GM19463 (cell line): ENCODE data around the gene MACC1.
A peak's percentile ranks its signal among the peaks of the same experiment; 100 is the strongest.

Experiments used
- ATAC-seq: cut with Tn5 transposase; IDR thresholded peaks from one replicate; pipeline ENCODE4 v1.9.1; 2021; ENCODE audit warnings: mild to moderate bottlenecking, moderate library complexity; ENCODE audit not compliant: unreplicated experiment

Gene MACC1, protein sequence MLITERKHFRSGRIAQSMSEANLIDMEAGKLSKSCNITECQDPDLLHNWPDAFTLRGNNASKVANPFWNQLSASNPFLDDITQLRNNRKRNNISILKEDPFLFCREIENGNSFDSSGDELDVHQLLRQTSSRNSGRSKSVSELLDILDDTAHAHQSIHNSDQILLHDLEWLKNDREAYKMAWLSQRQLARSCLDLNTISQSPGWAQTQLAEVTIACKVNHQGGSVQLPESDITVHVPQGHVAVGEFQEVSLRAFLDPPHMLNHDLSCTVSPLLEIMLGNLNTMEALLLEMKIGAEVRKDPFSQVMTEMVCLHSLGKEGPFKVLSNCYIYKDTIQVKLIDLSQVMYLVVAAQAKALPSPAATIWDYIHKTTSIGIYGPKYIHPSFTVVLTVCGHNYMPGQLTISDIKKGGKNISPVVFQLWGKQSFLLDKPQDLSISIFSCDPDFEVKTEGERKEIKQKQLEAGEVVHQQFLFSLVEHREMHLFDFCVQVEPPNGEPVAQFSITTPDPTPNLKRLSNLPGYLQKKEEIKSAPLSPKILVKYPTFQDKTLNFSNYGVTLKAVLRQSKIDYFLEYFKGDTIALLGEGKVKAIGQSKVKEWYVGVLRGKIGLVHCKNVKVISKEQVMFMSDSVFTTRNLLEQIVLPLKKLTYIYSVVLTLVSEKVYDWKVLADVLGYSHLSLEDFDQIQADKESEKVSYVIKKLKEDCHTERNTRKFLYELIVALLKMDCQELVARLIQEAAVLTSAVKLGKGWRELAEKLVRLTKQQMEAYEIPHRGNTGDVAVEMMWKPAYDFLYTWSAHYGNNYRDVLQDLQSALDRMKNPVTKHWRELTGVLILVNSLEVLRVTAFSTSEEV

DNA sequence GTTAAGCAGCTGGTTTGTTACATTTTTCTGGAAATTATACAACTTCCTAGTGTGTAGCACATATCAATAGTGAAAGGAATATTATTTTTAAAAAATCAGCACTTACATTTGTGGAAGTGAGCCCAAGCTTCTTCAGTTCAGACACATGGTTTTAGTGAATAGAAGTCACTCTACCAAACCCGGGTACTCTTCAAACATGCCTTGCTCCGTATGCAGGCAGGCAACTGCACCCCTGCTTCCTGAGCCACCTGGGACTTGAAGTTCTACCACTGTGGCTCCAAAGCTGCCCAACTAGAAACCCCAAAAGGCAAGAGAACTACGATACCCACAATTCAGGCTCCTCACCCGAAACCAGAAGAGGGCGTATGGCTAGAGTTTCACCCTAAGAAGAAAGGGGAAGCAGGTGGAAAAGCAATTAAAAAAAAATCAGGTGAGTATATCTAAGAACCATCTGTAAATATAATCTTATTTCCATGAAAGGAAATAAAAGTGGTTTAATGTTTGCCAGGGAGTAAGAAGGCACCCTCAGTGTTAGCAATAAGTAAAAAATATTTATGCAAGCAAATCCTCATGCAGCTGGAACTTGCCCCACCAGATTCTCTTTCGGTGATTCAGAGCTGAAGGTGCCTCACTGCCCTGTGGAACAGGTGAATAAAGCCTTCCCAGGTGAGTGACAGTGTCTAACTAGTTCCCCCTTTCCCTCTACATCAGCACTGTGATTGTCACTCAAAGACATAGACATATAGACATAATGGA is at the start of gene MACC1:
Gene MACC1, minus strand, starts transcription at position 192 of the 756 bp plus-strand sequence. CDS start 55,522 bp downstream, outside the sequence.
- peak; percentile 37 for ATAC-seq

- no peak for ATAC-seq
These were observed 47.4 kb upstream of the MACC1 start for GRCh38 chr7:20264623-20265022.

DNA sequence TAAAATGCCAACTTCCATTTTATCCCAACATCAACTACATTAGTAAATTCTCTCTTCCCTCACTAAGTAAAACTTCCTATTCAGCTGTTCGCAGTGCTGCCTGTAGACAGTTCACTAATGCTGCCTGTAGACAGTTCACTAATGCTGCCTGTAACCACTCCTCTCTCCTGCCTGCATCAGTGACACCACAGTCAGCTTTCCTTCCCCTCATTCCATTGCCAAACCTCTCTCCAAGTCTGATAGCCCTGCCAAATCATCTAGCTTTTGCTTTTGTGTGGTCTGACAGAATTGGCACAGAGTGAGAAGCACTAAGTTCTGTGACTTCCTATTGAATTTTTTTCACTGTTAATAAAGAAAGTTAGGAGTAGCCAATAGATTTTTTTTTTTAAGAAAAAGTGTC is 43.0 kb upstream of the MACC1 start:
- ATAC-seq, result no peak

DNA sequence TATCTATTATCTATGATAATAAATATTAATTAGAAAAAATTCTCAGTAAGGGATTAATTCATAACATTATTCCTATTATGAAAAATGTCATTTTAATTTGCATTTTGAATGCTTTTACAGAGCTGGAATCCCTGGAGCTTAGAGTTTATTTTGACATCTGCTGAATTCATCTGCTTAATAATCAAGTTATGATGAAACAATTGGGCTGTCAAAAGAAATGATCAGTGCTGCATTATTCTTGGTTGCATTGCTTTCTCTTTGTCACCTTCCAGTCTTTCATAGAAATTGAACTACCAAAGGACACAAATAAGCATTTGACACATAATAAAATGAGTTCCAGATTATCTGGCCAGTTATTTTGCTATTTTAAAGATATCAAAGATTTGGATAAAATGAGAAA is 40.0 kb upstream of the MACC1 start:
- no peak for ATAC-seq

DNA sequence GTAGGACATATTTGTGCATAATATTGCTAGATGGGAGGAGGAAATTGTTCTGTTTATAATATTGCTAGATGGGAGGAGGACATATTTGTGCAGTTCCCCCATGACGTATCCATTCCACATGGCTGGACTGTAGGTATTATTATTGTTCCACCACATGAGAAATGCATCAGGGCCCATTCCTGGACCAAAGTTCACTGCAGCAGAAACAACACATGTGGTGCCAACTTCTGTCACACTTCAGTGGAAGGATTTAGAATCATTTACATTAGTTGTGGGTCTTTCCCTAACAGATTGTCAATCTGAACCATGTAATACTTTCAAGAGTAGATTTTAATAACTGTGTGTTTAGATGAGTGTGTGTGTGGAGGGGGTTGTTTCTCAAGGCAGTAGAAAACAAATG is 32.7 kb upstream of the MACC1 start:
- ATAC-seq, result peak; percentile 73

DNA sequence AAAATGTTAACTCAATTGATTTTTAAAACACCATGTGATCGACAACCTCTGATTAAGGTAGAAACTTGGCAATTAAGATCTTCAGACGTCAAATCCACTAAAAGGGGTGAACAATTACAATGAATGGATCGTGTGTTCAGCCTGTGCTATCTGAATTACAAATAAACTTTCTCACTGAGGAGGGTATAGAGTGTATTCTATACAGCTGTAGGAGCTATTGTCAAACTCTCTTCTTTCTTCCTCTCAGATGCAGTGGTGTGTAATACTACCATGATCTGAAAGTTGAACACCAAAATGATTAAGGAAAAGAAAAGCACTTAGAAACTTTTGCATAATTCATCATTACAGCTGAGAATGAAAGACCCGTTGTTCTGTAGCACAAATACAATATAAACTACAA is 32.2 kb upstream of the MACC1 start:
- no peak for ATAC-seq

DNA sequence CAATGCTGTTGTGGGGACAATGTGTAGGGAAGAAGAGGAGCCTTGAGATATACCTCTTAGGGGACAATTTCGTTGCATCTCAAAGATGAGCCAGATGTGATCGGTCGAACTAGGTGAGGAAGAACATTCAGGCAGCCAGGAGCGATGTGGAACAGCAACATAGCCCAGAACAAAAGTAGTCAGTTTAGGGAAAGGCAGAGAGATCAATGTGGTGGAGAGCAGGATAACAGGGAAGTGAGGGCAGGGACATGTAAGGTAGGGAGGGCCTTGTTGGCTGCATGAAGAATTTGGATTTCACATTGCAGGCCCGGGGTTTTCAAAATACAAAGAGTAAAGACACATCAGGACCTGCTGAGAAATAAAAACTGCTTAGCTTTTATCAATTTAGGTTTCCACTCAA is 29.1 kb upstream of the MACC1 start:
- ATAC-seq, result no peak

GRCh38 chr7:20244334-20245120 is 27.3 kb upstream of the MACC1 start:
- no peak for ATAC-seq

DNA sequence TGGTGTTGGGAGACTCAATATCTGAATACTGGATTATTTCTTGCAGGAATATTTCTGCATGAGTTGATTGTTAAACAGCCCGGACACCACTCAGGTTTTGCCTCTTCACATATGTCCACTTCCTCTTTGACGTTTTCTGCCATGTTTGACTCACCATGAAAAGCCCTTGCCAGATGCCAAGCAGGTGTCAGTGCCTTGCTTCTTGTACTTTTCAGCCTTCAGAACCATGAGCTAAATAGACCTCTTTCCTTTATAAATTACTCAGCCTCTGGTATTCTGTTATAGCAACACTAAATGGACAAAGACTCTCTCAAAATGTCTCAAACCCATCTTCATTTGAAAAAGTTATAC is 24.7 kb upstream of the MACC1 start:
- ATAC-seq, result peak; percentile 36

- no peak for ATAC-seq
These were observed 24.2 kb upstream of the MACC1 start for GRCh38 chr7:20241194-20241910.

GRCh38 chr7:20240080-20240926 is 23.1 kb upstream of the MACC1 start:
- peak; percentile 55 for ATAC-seq

DNA sequence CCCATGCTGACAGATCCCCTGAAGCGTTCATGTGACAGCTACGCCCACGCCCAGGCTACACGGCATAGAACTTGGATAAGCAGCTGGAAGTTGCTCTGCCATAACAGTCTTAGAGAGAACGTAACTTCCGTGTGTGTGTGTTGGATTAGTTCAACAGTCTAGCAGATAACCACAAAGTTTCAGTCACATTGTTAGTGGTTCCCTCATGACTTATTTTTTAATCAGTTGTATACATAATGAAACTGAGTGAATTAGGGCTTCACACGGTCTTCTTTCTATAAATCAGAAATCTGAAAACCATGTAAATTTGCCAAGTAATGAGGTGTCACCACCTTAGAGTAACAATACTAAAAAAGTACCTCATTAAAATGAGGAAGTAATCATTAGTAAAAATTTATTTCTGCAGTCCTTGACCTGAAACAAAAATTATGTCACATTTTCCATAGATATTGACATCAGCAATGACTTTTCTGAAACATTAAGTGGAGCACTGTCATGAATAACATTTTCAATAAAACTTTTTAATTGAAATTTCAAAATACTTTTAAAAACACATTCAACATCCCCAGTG is 21.7 kb upstream of the MACC1 start:
- peak; percentile 71 for ATAC-seq

DNA sequence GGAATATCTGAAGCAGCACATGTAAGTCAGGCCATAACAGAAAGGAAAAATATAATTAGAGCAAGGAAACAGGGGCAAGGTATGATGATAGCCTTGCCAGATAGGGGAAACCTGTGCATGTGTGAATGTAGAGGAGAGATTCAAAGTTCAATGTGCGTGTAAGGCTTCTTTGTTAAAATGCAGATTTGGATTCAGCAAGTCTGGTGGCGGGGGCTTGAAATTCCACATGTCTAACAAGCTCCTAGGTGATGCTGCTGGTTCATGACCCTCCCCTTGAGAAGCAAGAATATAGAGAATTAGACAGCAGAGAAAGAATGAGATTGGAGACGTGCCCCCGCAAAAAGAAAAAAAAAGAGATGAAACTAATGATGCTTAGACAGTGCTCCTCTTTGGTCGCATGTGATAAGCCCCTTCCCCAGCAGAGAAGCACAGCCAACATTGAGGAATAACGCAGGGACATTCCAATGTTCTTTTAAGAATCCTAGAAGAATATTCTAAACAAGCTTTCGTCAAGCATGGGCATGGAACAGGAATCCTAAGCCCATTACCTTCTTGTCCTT is 21.1 kb upstream of the MACC1 start:
- no peak for ATAC-seq

DNA sequence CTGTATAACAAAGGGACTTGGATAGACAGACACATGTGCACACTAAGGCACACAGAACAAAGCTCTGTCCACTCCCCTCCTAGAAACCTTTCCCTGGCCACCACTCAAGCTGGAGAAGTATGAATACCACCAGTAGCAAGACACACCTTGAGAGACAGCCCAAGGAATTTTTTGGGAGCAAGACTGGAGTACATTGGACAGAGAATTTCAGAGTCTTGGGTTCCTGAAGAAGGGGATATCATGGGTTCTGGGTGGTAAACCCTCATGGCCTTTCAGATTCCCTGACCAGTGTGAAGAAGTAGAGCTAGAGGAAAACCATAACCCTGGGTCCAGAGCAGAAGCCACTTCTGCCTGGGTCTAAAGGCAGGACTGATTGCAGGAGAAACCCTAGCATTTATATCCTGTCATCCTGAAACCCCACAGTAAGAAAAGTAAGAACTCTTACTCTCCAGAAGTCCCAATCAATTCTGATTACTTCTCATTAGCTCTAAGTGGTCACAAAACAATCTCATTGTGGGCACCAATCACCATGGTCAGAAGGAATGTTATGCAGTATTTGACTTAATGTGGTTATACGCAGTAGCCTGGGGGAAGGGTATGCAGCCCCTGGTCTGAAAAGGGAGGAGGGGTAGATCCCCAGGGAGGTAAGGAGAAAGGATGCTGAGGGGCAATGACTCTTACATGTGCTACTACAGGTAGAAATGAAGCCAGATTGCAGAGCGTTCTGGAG is 20.4 kb upstream of the MACC1 start:
- no peak for ATAC-seq

- ATAC-seq, result no peak
These were observed 19.6 kb upstream of the MACC1 start for GRCh38 chr7:20236790-20237189.

- ATAC-seq, result no peak
These were observed 18.9 kb upstream of the MACC1 start for GRCh38 chr7:20236043-20236442.

- ATAC-seq, result no peak
These were observed 18.1 kb upstream of the MACC1 start for GRCh38 chr7:20235288-20235687.

DNA sequence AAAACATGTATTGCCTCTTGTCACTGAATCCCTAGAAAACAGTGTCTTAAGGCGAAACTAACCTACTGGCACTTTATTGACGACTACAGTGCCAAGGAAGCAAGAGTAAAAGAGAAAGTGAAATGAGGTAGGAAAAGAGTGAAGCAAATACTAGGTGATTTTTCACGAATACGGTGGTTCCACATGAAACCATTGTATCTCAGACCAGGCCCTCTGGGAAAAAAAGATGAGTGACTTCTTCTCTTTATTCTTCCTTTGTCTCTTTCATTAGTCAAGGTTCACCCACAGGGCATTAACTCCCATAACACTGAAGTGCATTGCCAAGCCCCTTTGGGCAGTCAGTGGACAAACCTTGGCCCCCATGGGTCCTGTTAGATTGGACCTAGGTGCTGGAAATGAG is 16.2 kb upstream of the MACC1 start:
- peak; percentile 32 for ATAC-seq
